Measurements from ENCODE around the gene CCDC24.

- TF ChIP-seq REST (IDR thresholded peaks at IDR 0.05; ENCODE audit: low read depth): no peak
- no peak for TF ChIP-seq MAX (IDR thresholded peaks at IDR 0.05)
- TF ChIP-seq EGR1 (IDR thresholded peaks at IDR 0.05): no peak
- TF ChIP-seq CEBPB (IDR thresholded peaks at IDR 0.05): no peak
- no peak for TF ChIP-seq RAD21 (IDR thresholded peaks at IDR 0.05; ENCODE audit: low read depth)
- TF ChIP-seq EP300 (IDR thresholded peaks at IDR 0.05; ENCODE audit: borderline replicate concordance): no peak
- TF ChIP-seq YY1 (IDR thresholded peaks at IDR 0.05; ENCODE audit: low read depth): no peak
- no peak for TF ChIP-seq TAF1 (IDR thresholded peaks at IDR 0.05; ENCODE audit: low read depth)
- TF ChIP-seq ZBTB7A (IDR thresholded peaks at IDR 0.05; ENCODE audit: low read depth): no peak
- no peak for TF ChIP-seq CREB1 (IDR thresholded peaks at IDR 0.05; ENCODE audit: low read depth)
- TF ChIP-seq TEAD4 (IDR thresholded peaks at IDR 0.05): no peak
- TF ChIP-seq TCF12 (IDR thresholded peaks at IDR 0.05; ENCODE audit: low read depth): no peak
- TF ChIP-seq NFIC (IDR thresholded peaks at IDR 0.05): no peak
These were observed 52.8 kb downstream of the CCDC24 start for GRCh38 chr1:44044071-44044801.
